HL-60 (cell line): Measurements from ENCODE around the gene FYN.

ENCODE experiments used
- DNase-seq, 2 experiments: peaks; one replicate each; pipeline ENCODE4 v3.0.0-alpha.2; 2010 to 2020; ENCODE audit warnings: low read depth in 1 of 2, low spot score in 1 of 2
- H3K27ac ChIP-seq: fragments of 250-450 bp; sonication (Bioruptor Pico); replicated peaks from 2 replicates; pipeline ENCODE4 v1.5.1; 2020; ENCODE audit warnings: mild to moderate bottlenecking, moderate library complexity
- H3K27me3 ChIP-seq: fragments of 250-450 bp; sonication (Bioruptor Pico); 2 replicates; pipeline ENCODE4 v1.5.1; 2021; ENCODE audit warnings: mild to moderate bottlenecking, moderate library complexity; ENCODE audit not compliant: insufficient read depth, poor library complexity, severe bottlenecking
- H3K4me3 ChIP-seq: replicated peaks from 2 replicates; pipeline ENCODE4 v1.5.1; 2011; ENCODE audit warnings: mild to moderate bottlenecking, control low read depth, low read length; ENCODE audit not compliant: insufficient read depth
- CTCF ChIP-seq: IDR thresholded peaks from one replicate; pipeline ENCODE4 v1.5.1; 2011; ENCODE audit warnings: low read length, control low read depth, inconsistent platforms; ENCODE audit not compliant: insufficient read depth
- GABPA ChIP-seq: IDR thresholded peaks from 2 replicates; pipeline ENCODE4 v1.6.1; 2012; ENCODE audit warnings: low read depth
- POLR2AphosphoS5 ChIP-seq: IDR thresholded peaks from 2 replicates; pipeline ENCODE4 v1.6.1; 2012; ENCODE audit warnings: low read depth
- SPI1 ChIP-seq: IDR thresholded peaks from 2 replicates; pipeline ENCODE4 v1.6.1; 2012; ENCODE audit warnings: low read depth, mild to moderate bottlenecking, borderline replicate concordance
- TF ChIP-seq, protein P1 (sequence below): IDR thresholded peaks from 2 replicates; pipeline ENCODE4 v1.6.1; 2012; ENCODE audit warnings: low read depth; ENCODE audit not compliant: insufficient replicate concordance

Gene FYN

DNA sequence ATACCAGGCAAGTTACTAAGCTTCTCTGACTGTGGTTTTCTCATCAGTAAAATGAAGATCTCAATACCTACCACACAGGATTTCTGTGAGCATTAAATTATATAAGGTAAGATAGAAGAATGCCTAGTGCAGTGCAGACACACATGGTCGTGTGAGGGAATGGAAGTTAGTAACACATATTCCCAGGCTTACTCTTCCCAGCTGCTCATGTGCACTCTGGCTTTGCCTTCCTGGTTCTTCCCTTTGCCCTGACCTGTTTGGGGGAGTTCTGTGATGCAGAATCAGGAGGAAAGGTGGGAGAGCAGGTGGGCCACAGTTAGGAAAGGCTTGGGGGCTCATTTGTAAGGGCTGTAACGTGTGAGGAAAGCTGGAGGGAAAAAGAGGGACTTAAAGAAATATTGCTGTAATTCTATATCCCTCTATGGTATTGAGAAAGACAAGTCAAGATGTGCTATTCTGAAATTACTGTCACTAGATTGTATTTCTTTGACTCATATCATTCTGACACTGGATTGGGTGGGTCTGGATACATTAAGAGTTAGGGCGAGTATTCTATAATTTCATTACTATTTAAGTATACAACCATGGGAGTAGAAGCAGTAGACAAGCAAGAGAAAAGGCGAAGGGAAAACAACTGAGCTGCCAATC lies 47.7 kb downstream of the FYN start:
- DNase-seq: no peak
- TF ChIP-seq GABPA: no peak
- TF ChIP-seq CTCF: no peak
- TF ChIP-seq SPI1: no peak
- TF ChIP-seq, protein P1, sequence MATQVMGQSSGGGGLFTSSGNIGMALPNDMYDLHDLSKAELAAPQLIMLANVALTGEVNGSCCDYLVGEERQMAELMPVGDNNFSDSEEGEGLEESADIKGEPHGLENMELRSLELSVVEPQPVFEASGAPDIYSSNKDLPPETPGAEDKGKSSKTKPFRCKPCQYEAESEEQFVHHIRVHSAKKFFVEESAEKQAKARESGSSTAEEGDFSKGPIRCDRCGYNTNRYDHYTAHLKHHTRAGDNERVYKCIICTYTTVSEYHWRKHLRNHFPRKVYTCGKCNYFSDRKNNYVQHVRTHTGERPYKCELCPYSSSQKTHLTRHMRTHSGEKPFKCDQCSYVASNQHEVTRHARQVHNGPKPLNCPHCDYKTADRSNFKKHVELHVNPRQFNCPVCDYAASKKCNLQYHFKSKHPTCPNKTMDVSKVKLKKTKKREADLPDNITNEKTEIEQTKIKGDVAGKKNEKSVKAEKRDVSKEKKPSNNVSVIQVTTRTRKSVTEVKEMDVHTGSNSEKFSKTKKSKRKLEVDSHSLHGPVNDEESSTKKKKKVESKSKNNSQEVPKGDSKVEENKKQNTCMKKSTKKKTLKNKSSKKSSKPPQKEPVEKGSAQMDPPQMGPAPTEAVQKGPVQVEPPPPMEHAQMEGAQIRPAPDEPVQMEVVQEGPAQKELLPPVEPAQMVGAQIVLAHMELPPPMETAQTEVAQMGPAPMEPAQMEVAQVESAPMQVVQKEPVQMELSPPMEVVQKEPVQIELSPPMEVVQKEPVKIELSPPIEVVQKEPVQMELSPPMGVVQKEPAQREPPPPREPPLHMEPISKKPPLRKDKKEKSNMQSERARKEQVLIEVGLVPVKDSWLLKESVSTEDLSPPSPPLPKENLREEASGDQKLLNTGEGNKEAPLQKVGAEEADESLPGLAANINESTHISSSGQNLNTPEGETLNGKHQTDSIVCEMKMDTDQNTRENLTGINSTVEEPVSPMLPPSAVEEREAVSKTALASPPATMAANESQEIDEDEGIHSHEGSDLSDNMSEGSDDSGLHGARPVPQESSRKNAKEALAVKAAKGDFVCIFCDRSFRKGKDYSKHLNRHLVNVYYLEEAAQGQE: no peak
- TF ChIP-seq POLR2AphosphoS5: no peak
- no peak overlapping the region for H3K4me3 ChIP-seq
- H3K27ac ChIP-seq: no peak overlapping the region
- peaks cover 3% of the 10 kb centered on the region for H3K27me3 ChIP-seq

GRCh38 chr6:111824608-111825337 lies 48.5 kb downstream of the FYN start:
- peaks cover 3% of the 10 kb centered on the region for H3K27me3 ChIP-seq
- DNase-seq: no peak
- no peak overlapping the region for H3K27ac ChIP-seq
- no peak overlapping the region for H3K4me3 ChIP-seq
- TF ChIP-seq SPI1 (no peak), POLR2AphosphoS5 (no peak), GABPA (no peak), CTCF (no peak)
- TF ChIP-seq, protein P1: no peak

DNA sequence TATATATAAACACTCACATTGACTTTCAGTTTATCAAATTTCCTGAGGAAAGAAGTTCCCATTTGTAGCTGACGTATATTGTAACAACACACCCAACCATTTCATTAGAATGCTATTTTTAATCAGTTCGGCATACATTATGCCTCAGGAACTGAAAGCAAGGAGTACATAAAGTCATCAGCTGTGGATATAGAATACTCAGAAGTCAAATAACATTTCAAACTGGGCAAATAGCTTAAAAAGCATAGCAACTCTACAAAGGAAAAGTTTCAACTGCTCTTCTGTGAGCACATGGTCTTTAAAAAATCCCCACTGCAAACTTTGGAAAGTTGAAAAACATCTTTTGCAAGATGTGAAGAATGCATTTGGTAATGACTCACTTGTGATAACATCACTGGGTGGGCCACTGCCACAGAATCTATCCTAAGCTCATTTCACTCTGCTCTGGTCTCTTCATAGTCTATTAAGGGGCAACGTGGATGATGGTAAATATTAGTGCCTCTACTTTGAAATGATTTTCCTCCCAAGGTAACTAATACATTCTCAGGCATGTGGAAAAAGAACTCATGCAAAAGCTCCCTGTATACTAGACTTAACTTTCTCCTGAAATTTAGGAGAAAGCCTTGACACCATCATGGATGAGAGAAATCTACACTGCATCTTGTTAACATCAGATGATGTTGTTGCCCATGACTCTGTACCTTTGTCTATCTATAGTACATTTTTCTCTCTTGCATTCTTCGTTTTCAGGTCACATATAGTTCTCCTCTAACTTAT lies 49.2 kb downstream of the FYN start:
- DNase-seq: no peak
- no peak for TF ChIP-seq GABPA
- no peak for TF ChIP-seq SPI1
- no peak for TF ChIP-seq POLR2AphosphoS5
- TF ChIP-seq, protein P1: no peak
- TF ChIP-seq CTCF: no peak
- Histone ChIP-seq H3K4me3 (no peak overlapping the region), H3K27me3 (no peaks in the 10 kb centered on the region), H3K27ac (no peak overlapping the region)
